Measurements from ENCODE around the gene IFNA4. TPM values are rescaled to one million over a fixed set of nuclear protein-coding genes. Genes with fewer than 3 reads are reported as not detected.
"Not testable (repeated sequence)": the region's sequence is repeated elsewhere in the genome, so short reads cannot be mapped to it uniquely, and the experiment has no call there.

IFNA4 gene
- total RNA-seq, 4 donors from 2014 or later: not detected

DNA sequence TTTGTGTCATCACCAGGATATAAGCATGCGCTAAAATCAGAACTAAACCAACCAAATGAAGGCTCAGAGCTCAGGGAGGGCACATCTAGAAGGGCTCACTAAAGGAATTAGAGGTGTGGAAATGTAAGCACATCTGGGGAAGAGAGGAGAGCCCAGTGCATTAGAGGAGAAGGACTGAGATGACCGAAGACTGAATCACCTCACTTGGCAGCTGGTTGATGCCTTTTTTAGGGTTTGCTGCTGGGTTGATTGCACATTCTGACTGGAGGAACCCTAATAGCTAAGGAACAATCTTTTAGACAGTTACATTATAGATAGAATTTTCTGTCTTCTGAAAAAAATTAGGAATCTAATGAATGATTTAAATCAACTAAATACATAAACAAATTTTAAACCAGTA lies 12.7 kb downstream of the IFNA4 start:
- Histone ChIP-seq H3K27ac (no peak overlapping the region), H3K9me3 (no peaks in the 10 kb centered on the region), H3K36me3 (no peaks in the 10 kb centered on the region), H3K27me3 (no peaks in the 10 kb centered on the region), H3K4me1 (no peaks in the 10 kb centered on the region), H3K4me3 (no peak overlapping the region)
- TF ChIP-seq POLR2A (IDR thresholded peaks at IDR 0.05): no peak
- TF ChIP-seq, protein P1, sequence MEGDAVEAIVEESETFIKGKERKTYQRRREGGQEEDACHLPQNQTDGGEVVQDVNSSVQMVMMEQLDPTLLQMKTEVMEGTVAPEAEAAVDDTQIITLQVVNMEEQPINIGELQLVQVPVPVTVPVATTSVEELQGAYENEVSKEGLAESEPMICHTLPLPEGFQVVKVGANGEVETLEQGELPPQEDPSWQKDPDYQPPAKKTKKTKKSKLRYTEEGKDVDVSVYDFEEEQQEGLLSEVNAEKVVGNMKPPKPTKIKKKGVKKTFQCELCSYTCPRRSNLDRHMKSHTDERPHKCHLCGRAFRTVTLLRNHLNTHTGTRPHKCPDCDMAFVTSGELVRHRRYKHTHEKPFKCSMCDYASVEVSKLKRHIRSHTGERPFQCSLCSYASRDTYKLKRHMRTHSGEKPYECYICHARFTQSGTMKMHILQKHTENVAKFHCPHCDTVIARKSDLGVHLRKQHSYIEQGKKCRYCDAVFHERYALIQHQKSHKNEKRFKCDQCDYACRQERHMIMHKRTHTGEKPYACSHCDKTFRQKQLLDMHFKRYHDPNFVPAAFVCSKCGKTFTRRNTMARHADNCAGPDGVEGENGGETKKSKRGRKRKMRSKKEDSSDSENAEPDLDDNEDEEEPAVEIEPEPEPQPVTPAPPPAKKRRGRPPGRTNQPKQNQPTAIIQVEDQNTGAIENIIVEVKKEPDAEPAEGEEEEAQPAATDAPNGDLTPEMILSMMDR (IDR thresholded peaks at IDR 0.05): no peak
- DNase-seq: no peak
- intact Hi-C loops (cut with DNase I; ENCODE audit: low total_unique reads): no loop called here

DNA sequence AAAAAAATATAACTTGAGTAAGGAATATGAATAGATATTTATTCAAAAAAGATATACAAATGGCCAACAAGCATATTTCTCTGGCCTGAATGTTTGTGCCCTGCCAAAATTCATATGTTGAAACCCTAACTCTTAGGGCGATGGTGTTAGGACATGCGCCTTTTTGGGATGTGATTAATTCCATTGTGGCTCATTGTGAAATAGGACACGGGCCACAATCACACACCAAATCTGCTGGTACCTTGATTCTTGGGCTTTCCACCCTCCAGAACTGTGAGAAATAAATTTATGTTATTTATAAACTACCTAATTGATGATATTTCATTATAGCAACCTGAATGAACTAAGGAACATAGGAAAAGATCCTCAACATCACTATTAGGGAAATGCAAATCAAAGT lies 15.2 kb downstream of the IFNA4 start:
- Histone ChIP-seq H3K27ac (no peak overlapping the region), H3K9me3 (no peaks in the 10 kb centered on the region), H3K27me3 (no peaks in the 10 kb centered on the region), H3K4me3 (no peak overlapping the region), H3K4me1 (no peaks in the 10 kb centered on the region), H3K36me3 (no peaks in the 10 kb centered on the region)
- DNase-seq: no peak
- TF ChIP-seq, protein P1 (IDR thresholded peaks at IDR 0.05): no peak
- TF ChIP-seq POLR2A (IDR thresholded peaks at IDR 0.05): no peak
- intact Hi-C loops (cut with DNase I; ENCODE audit: low total_unique reads): no loop called here

DNA sequence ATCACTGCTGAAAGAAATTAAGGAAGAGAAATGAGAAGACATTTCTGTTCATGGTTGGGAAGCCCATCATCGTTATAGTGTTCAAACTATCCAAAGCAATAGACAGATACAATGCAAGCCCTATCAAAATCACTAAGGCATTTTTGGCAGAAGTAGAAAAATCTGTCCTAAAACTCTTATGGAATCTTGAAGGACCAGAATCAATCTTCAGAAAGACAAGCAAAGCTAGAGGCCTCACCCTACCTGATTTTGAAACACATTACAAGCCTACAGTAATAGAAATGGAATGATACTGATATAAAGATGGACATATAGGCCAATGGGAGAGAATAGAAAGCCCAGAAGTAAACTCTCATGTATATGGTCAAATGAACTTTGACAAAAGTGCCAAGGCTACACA lies 16.0 kb downstream of the IFNA4 start:
- Histone ChIP-seq H3K36me3 (no peaks in the 10 kb centered on the region), H3K9me3 (no peaks in the 10 kb centered on the region), H3K4me3 (no peak overlapping the region), H3K4me1 (no peaks in the 10 kb centered on the region), H3K27ac (no peak overlapping the region), H3K27me3 (no peaks in the 10 kb centered on the region)
- TF ChIP-seq, protein P1 (IDR thresholded peaks at IDR 0.05): no peak
- no peak for TF ChIP-seq POLR2A (IDR thresholded peaks at IDR 0.05)
- DNase-seq: no peak
- intact Hi-C loops (cut with DNase I; ENCODE audit: low total_unique reads): no loop called here

DNA sequence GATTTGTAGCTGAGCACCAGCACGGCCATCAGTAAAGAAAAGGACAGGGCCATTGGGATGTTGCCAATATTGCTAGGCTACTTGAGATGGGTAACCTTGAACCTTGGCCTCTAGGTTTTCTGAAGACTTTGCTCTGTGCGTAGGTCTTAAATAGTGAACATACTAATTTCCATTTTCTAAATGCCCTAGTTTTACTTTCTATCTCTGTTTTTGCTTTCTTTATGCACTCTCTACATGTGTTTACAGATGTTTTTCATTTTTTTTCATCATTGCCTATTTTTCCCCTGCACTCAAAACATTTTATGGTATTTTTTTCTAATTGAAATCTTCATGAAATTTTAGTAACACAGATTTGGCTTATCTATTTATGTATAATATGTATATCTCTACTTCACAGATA lies 20.8 kb downstream of the IFNA4 start, which contains the start of gene IFNA21:
Gene IFNA21 (minus strand): TSS at position 101 of the 400 bp plus-strand sequence. CDS start 48 bp downstream, at position 53.
- DNase-seq: not testable (repeated sequence)

DNA sequence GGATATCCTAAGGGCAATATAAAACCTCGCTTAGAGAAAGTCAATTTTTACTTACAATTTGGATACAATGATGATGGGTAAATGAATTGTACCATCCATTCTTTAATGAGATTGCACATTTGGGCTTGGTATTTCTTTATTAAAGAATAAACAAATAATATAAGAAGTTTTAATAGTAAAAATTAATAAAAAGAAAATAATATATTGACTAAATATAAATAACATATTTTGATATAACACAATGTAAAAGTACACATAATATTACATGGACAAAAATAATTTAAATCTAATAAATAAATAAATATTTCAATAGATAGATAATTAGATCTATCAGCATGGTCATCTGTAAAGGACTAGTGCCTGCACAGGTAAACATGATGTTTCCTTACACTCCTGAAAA lies 21.9 kb downstream of the IFNA4 start:
- Histone ChIP-seq H3K4me3 (no peak overlapping the region), H3K27ac (no peak overlapping the region), H3K27me3 (no peaks in the 10 kb centered on the region), H3K36me3 (no peaks in the 10 kb centered on the region), H3K4me1 (no peaks in the 10 kb centered on the region), H3K9me3 (no peaks in the 10 kb centered on the region)
- TF ChIP-seq, protein P1 (IDR thresholded peaks at IDR 0.05): no peak
- no peak for TF ChIP-seq POLR2A (IDR thresholded peaks at IDR 0.05)
- intact Hi-C loops (cut with DNase I; ENCODE audit: low total_unique reads): no loop called here
- no peak for DNase-seq

More for the DNA sequence above, 20.8 kb downstream of the IFNA4 start, which contains the start of gene IFNA21:
- H3K27ac ChIP-seq; H3K4me1 ChIP-seq; H3K36me3 ChIP-seq; H3K27me3 ChIP-seq; intact Hi-C loops (cut with DNase I; ENCODE audit: low total_unique reads); H3K4me3 ChIP-seq; H3K9me3 ChIP-seq: not testable (repeated sequence)

GRCh38 chr9:21160178-21160577 lies 27.2 kb downstream of the IFNA4 start:
- no peak for TF ChIP-seq POLR2A (IDR thresholded peaks at IDR 0.05)
- TF ChIP-seq, protein P1 (IDR thresholded peaks at IDR 0.05): no peak

More at GRCh38 chr9:21160178-21160577, 27.2 kb downstream of the IFNA4 start:
- no peak for DNase-seq
- H3K4me3 ChIP-seq: no peak overlapping the region
- no peak overlapping the region for H3K27ac ChIP-seq
- no peaks in the 10 kb centered on the region for H3K27me3 ChIP-seq
- no peaks in the 10 kb centered on the region for H3K36me3 ChIP-seq
- intact Hi-C loops (cut with DNase I; ENCODE audit: low total_unique reads): no loop called here
- H3K4me1 ChIP-seq: no peaks in the 10 kb centered on the region
- no peaks in the 10 kb centered on the region for H3K9me3 ChIP-seq
